GM18870 (cell line): ENCODE data around the gene PHLDB2.
"Not testable (repeated sequence)": the region's sequence is repeated elsewhere in the genome, so short reads cannot be mapped to it uniquely, and the experiment has no call there.

ENCODE experiments used
- ATAC-seq: cut with Tn5 transposase; IDR thresholded peaks from one replicate; pipeline ENCODE4 v1.9.1; 2021; ENCODE audit warnings: moderate library complexity; ENCODE audit not compliant: unreplicated experiment

PHLDB2 gene

GRCh38 chr3:111859061-111859973 is at the start of gene PHLDB2:
Gene PHLDB2, plus strand, starts transcription at chr3:111859265. Its CDS starts 24,813 bp downstream, at chr3:111884078.
- no peak for ATAC-seq

DNA sequence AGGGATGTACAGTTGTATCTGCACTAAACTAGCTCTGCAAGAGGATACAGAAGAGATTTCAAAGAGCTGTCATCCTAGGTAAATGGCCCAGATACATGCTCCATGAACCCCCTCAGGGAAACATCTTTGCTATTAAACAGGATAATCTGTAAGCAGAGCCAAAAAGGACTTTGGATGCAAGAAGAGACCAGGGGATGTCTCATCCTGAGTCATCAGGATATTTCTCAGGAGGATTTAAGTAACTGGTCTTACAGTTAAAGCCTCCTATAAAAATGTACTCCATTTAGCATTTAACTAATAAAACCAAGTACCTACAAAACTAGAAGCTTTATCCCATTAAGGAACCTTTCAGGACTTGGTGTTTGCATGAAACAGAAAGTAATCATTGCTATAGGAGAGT is 48.2 kb upstream of the PHLDB2 start:
- no peak for ATAC-seq

DNA sequence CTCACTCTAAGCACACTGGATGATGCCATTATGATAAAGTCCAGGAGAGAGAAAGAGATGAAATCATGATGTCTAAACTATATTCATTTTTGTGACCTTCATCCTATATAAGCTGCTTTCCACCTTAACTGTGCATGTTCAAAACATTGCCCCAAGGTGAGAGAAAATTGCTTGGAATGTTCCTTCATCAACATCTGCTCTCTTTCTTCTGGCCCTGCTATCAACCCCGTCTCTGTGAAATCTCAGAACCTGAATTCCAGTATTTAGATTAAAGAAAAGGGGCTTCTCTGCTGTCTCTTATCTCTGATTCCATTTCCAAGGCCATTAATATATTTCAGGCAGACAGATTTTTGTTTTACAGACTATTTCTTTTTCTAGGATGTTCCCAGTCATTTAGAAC is 47.3 kb upstream of the PHLDB2 start:
- no peak for ATAC-seq

GRCh38 chr3:111812701-111813100 is 46.4 kb upstream of the PHLDB2 start:
- ATAC-seq: no peak

DNA sequence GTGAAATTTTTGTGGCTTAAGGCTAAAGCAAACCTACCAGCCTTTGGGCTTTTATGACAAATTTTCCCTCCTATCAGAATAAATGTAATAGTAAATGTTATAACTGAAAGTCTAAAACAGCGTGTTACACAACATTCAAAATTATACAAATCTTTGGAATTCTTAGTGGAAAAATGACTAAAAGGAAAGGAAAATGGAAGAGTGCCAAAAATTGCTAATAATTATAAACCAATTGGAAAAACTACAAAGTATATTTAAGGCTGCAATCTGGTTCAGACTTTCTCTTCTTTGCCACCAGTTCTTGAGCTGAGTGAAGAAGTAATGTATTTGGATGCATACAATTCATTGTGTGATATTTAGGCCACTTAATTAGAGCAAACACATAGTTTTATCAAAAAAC is 45.6 kb upstream of the PHLDB2 start:
- ATAC-seq: no peak

- no peak for ATAC-seq
Observed at GRCh38 chr3:111813979-111814378, 45.1 kb upstream of the PHLDB2 start.

DNA sequence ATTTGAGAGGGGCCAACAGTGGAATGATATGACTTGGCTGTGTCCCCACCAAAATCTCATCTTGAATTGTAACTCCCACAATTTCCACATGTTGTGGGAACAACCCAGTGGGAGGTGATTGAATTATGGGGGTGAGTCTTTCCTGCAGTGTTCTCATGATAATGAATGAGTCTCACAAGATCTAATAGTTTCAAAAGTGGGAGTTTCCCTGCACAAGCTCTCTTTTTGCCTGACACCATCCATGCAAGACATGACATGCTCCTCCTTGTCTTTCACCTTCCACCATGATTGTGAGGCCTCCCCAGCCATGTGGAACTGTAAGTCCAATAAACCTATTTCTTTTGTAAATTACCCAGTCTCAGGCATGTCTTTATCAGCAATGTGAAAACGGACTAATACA is 42.3 kb upstream of the PHLDB2 start:
- not testable (repeated sequence) for ATAC-seq

DNA sequence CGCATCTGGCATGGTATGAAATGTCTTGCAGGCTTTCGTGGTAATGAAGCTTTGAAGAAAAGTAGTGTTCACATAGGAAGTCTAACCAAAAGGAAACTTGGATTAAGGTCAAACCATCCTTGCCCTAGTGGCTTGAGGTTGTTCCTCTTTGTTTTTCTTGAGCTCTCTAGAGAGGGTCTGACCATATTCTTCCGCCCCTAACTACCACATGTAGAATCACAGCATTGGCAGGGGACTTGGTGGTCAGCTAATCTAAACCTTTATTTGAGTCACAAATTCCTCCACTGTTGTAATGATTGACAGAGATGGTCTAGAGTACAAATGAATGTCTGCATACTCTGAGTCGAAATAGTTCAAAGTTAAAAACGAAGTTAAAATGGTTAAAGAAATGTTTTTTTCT is 39.1 kb upstream of the PHLDB2 start:
- no peak for ATAC-seq

DNA sequence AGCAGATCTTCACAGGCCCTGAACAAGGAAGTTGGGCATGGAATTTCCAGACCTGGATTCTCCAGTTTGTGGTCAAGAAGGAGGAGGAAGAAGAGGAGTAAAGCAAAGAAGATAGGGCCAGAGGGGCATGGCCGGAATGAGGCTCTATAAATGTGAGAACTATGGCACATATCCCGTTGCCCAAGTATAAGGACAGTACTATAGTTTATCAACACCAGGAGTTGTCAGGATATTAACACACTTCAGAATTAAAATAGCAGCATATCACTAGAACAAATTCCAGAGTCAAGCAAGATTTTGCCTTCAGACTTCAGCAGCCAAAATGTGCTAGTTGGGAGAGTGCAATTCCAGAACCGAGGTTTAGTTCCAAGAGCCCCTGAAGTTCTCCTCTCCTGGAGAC is 38.4 kb upstream of the PHLDB2 start:
- ATAC-seq: no peak

- no peak for ATAC-seq
Observed at GRCh38 chr3:111821891-111822290, 37.2 kb upstream of the PHLDB2 start.

- no peak for ATAC-seq
Observed at GRCh38 chr3:111822804-111823203, 36.3 kb upstream of the PHLDB2 start.

DNA sequence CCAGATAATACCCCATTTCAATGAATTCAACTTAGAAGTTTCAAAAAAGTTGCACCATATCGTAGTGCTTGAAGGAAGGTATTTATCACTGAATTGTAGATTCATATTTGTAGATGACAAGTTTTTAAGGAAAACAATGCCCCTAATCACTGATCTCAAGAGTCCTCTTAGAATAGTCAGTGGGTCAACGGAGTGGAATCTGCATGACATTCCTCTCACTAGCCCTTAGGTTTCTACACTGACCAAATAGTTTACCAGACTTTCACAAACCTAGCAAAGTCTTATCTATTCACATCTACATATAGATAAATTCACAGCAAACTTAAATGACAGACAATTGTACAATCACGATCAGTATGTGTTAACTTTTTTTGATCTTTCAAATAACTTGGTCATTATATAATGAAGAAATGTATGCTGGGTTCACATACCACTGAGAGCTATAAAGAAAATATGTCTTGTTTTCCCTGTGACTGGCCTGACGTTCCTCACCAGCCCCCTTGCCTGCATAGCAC is 35.7 kb upstream of the PHLDB2 start:
- ATAC-seq: no peak

DNA sequence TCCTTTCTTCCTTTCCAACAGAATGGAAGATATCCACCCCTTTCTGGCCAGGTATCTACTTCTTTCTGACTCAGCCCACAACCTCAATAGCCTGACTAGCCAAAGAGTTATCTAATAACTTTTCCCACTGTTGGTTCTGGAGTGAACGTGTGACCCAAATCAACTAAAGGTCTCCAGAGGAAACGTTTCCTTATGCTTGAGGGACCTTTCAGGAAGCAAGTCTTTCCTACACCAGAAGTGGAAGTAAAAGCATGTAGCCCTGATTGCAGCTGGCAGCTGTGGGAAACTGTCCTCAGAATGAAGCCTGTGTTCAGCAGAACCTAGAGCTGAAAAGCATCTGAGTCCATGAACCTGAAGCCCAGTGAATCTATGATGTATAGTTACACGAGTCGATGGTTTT is 34.7 kb upstream of the PHLDB2 start:
- no peak for ATAC-seq

- no peak for ATAC-seq
Observed at GRCh38 chr3:111827871-111828270, 31.2 kb upstream of the PHLDB2 start.

- no peak for ATAC-seq
Observed at GRCh38 chr3:111828530-111828929, 30.5 kb upstream of the PHLDB2 start.

- no peak for ATAC-seq
Observed at GRCh38 chr3:111829023-111829422, 30.0 kb upstream of the PHLDB2 start.

GRCh38 chr3:111831840-111832239 is 27.2 kb upstream of the PHLDB2 start:
- ATAC-seq: no peak

GRCh38 chr3:111837112-111837511 is 22.0 kb upstream of the PHLDB2 start:
- ATAC-seq: no peak

DNA sequence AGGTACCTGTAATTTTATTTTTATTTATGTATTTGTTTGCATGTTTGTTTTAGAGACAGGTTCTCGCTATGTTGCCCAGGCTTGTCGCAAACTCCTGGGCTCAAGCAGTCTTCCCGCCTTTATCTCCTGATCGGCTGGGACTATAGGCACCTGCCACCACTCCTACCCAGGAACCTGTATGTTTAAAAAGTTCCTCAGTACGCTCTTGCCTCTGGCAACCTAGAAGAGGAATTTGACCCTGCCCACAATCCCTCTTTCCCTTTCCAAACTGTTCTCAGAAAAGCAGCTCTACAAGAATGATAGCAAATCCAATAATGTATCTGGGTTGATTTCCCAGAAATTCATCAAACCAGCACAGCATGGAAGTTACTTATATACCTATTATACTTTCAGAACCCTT is 20.9 kb upstream of the PHLDB2 start:
- no peak for ATAC-seq

- no peak for ATAC-seq
Observed at GRCh38 chr3:111846039-111846438, 13.0 kb upstream of the PHLDB2 start.

GRCh38 chr3:111846717-111847116 is 12.3 kb upstream of the PHLDB2 start:
- no peak for ATAC-seq

DNA sequence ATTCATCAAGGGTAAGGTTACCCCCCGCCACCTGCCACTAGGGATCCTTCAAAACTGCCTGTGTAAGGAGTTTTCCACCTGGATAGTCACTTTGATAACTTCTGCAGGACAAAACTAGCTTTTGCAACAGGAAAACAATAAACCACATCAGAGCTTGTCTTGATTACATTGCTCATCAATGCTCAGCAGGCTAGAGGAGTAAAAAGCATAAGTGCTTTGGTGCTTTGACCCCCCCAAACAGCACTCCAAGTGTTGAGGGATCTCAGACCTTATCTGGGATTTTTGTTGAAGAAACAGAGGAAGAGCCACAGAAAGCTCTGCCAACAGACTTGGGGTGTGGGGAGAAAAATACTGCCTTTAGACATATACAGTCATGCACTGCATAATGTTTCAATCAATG is 10.8 kb upstream of the PHLDB2 start:
- ATAC-seq: no peak

DNA sequence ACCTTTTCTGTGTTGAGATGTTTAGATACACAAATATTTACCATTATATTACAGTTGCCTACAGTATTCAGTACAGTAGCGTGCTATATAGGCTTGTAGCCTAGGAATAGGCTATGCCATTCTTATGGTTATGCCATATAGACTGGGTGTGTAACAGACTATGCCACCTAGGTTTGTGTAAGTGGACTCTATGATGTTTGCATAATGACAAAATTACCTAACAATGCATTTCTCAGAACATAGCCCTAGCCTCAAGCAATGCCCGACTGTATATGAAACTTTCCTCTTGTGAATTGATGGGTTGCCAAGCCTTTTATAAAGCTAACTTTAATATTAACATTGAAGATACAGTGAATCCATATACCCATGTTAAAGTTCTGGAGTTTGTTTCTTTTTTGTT is 10.3 kb upstream of the PHLDB2 start:
- ATAC-seq: no peak
